Measurements from ENCODE around the gene OCIAD2.

OCIAD2 gene

GRCh38 chr4:48904101-48904500 lies 2.5 kb downstream of the OCIAD2 start:
- no peak for DNase-seq (ENCODE audit: low spot score)
- in situ Hi-C loops (cut with MboI; ENCODE audit: low pct_unique_long_range_greater_than_20kb, low sequenced_read_pairs, unreplicated experiment) = no loop called here
- TF ChIP-seq, protein P1, sequence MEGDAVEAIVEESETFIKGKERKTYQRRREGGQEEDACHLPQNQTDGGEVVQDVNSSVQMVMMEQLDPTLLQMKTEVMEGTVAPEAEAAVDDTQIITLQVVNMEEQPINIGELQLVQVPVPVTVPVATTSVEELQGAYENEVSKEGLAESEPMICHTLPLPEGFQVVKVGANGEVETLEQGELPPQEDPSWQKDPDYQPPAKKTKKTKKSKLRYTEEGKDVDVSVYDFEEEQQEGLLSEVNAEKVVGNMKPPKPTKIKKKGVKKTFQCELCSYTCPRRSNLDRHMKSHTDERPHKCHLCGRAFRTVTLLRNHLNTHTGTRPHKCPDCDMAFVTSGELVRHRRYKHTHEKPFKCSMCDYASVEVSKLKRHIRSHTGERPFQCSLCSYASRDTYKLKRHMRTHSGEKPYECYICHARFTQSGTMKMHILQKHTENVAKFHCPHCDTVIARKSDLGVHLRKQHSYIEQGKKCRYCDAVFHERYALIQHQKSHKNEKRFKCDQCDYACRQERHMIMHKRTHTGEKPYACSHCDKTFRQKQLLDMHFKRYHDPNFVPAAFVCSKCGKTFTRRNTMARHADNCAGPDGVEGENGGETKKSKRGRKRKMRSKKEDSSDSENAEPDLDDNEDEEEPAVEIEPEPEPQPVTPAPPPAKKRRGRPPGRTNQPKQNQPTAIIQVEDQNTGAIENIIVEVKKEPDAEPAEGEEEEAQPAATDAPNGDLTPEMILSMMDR (IDR thresholded peaks at IDR 0.05; ENCODE audit: extremely low read depth, insufficient read depth, missing control alignments) = no peak

- TF ChIP-seq, protein P1 (IDR thresholded peaks at IDR 0.05; ENCODE audit: extremely low read depth, insufficient read depth, missing control alignments) = no peak
- in situ Hi-C loops (cut with MboI; ENCODE audit: low pct_unique_long_range_greater_than_20kb, low sequenced_read_pairs, unreplicated experiment) = no loop called here
- DNase-seq (ENCODE audit: low spot score) = no peak
These were observed 4.3 kb downstream of the OCIAD2 start for GRCh38 chr4:48902266-48902665.

GRCh38 chr4:48901196-48901595 lies 5.4 kb downstream of the OCIAD2 start:
- TF ChIP-seq, protein P1 (IDR thresholded peaks at IDR 0.05; ENCODE audit: extremely low read depth, insufficient read depth, missing control alignments) = no peak
- in situ Hi-C loops (cut with MboI; ENCODE audit: low pct_unique_long_range_greater_than_20kb, low sequenced_read_pairs, unreplicated experiment) = no loop called here
- DNase-seq (ENCODE audit: low spot score) = no peak

GRCh38 chr4:48899950-48900349 lies 6.6 kb downstream of the OCIAD2 start:
- in situ Hi-C loops (cut with MboI; ENCODE audit: low pct_unique_long_range_greater_than_20kb, low sequenced_read_pairs, unreplicated experiment) = no loop called here
- DNase-seq (ENCODE audit: low spot score) = no peak
- TF ChIP-seq, protein P1 (IDR thresholded peaks at IDR 0.05; ENCODE audit: extremely low read depth, insufficient read depth, missing control alignments) = no peak

DNA sequence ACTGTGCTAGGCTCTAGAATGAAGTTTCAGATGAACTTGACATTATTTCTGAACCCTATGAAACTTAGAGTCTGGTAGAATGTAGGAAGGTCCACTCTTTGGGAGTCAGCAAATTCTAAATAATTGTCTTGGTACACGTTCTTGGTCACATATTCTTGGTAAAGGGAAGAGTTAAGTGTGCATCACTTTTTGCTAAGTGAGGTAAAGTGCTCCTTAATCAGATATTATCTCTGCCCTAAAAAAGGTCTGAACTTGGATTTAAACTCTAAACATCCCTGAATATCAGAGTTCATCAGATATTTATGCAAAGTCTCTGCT lies 7.2 kb downstream of the OCIAD2 start:
- in situ Hi-C loops (cut with MboI; ENCODE audit: low pct_unique_long_range_greater_than_20kb, low sequenced_read_pairs, unreplicated experiment) = no loop called here
- TF ChIP-seq, protein P1 (IDR thresholded peaks at IDR 0.05; ENCODE audit: extremely low read depth, insufficient read depth, missing control alignments) = no peak

DNA sequence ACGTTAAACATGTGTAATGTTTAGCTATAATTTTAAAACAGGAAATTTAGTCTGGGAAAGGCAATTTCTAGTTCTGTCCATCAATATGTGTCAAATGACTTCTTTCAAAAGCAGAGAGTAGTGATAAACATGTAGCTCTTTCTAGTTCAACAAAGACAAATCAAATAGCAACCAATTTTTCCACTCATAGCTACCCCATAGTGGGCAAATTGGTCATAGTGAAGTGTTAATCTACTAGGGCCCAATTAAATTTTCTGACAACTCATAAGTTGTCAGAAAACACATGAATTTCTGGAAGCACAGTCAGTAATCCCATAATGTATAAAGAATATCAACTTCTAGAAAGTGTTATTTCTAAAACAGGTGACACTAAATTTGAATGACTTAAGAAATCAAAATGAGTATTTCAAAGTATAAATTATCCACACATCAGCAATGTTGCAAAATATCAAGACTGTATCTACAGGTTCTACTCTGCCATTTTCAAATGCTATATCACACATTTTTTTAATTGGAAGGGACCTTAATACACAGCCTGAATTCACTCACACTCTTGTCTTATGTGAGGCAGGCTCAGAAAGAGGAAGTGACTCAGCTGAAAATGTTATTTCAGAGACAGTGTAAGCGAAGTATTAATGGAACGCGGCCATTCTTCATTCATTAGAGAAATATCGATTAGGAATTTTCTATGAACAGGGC lies 7.7 kb downstream of the OCIAD2 start:
- TF ChIP-seq, protein P1 (IDR thresholded peaks at IDR 0.05; ENCODE audit: extremely low read depth, insufficient read depth, missing control alignments) = no peak
- no peak for DNase-seq (ENCODE audit: low spot score)
- in situ Hi-C loops (cut with MboI; ENCODE audit: low pct_unique_long_range_greater_than_20kb, low sequenced_read_pairs, unreplicated experiment) = no loop called here

More for the DNA sequence above, 7.2 kb downstream of the OCIAD2 start:
- DNase-seq (ENCODE audit: low spot score) = no peak

Measured in GM13977 (cell line).